Pons (tissue), 1 donor: ENCODE measurements around the gene MACC1.
A peak's percentile ranks its signal among the peaks of the same experiment; 100 is the strongest.

Experiments used
- DNase-seq: peaks from one replicate; pipeline ENCODE4 v3.0.0-alpha.2; 2016; ENCODE audit warnings: low spot score

MACC1 gene

GRCh38 chr7:20217193-20217948 lies at the start of gene MACC1:
Gene MACC1 (minus strand): TSS chr7:20217384. CDS start chr7:20161862, 55,522 bp downstream.
- DNase-seq: no peak

- DNase-seq: no peak
These were observed 47.4 kb upstream of the MACC1 start for GRCh38 chr7:20264623-20265022.

- DNase-seq: peak; percentile 45
These were observed 43.0 kb upstream of the MACC1 start for GRCh38 chr7:20260223-20260622.

GRCh38 chr7:20257212-20257611 lies 40.0 kb upstream of the MACC1 start:
- DNase-seq: no peak

- no peak for DNase-seq
These were observed 32.7 kb upstream of the MACC1 start for GRCh38 chr7:20249920-20250319.

- peak; percentile 59 for DNase-seq
These were observed 32.2 kb upstream of the MACC1 start for GRCh38 chr7:20249376-20249775.

- no peak for DNase-seq
These were observed 29.1 kb upstream of the MACC1 start for GRCh38 chr7:20246236-20246635.

- DNase-seq: no peak
These were observed 27.3 kb upstream of the MACC1 start for GRCh38 chr7:20244334-20245120.

- DNase-seq: no peak
These were observed 24.7 kb upstream of the MACC1 start for GRCh38 chr7:20241911-20242261.

GRCh38 chr7:20241194-20241910 lies 24.2 kb upstream of the MACC1 start:
- no peak for DNase-seq

GRCh38 chr7:20240080-20240926 lies 23.1 kb upstream of the MACC1 start:
- DNase-seq: no peak

GRCh38 chr7:20238754-20239324 lies 21.7 kb upstream of the MACC1 start:
- DNase-seq: peak; percentile 65

GRCh38 chr7:20238194-20238753 lies 21.1 kb upstream of the MACC1 start:
- no peak for DNase-seq

- no peak for DNase-seq
These were observed 20.4 kb upstream of the MACC1 start for GRCh38 chr7:20237464-20238193.

- DNase-seq: no peak
These were observed 19.6 kb upstream of the MACC1 start for GRCh38 chr7:20236790-20237189.

GRCh38 chr7:20236043-20236442 lies 18.9 kb upstream of the MACC1 start:
- no peak for DNase-seq

GRCh38 chr7:20235288-20235687 lies 18.1 kb upstream of the MACC1 start:
- no peak for DNase-seq

- DNase-seq: no peak
These were observed 16.2 kb upstream of the MACC1 start for GRCh38 chr7:20233362-20233761.

- no peak for DNase-seq
These were observed 15.7 kb upstream of the MACC1 start for GRCh38 chr7:20232848-20233247.
